OCI-LY3 (cell line): Measurements from ENCODE around the gene CARD11.

Experiments used
- EZH2phosphoT487 ChIP-seq: fragments of 200-600 bp; shearing (Covaris generic); IDR thresholded peaks from 2 replicates; pipeline ENCODE4 v1.6.1; 2018; ENCODE audit warnings: antibody characterized with exemption, mixed run types, low read depth
- TF ChIP-seq, protein P1 (sequence below): fragments of 200-600, 300-600 bp; sonication (generic); IDR thresholded peaks from 2 replicates; pipeline ENCODE4 v1.5.1; 2014; ENCODE audit warnings: antibody characterized with exemption, low read length, low read depth

GRCh38 chr7:2954433-2954853 lies 89.2 kb downstream of the CARD11 start:
- no peak for TF ChIP-seq EZH2phosphoT487
- TF ChIP-seq, protein P1, sequence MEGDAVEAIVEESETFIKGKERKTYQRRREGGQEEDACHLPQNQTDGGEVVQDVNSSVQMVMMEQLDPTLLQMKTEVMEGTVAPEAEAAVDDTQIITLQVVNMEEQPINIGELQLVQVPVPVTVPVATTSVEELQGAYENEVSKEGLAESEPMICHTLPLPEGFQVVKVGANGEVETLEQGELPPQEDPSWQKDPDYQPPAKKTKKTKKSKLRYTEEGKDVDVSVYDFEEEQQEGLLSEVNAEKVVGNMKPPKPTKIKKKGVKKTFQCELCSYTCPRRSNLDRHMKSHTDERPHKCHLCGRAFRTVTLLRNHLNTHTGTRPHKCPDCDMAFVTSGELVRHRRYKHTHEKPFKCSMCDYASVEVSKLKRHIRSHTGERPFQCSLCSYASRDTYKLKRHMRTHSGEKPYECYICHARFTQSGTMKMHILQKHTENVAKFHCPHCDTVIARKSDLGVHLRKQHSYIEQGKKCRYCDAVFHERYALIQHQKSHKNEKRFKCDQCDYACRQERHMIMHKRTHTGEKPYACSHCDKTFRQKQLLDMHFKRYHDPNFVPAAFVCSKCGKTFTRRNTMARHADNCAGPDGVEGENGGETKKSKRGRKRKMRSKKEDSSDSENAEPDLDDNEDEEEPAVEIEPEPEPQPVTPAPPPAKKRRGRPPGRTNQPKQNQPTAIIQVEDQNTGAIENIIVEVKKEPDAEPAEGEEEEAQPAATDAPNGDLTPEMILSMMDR = no peak
